C4-2B (cell line): ENCODE data around the gene G2E3.

Experiments used
- CTCF ChIP-seq: fragments of 450-650 bp; conservative IDR thresholded peaks from 2 replicates; pipeline ENCODE4 v1.5.1; 2017; ENCODE audit warnings: mild to moderate bottlenecking
- ZFX ChIP-seq: fragments of 450-650 bp; IDR thresholded peaks from 2 replicates; pipeline ENCODE4 v1.6.1; 2017

GRCh38 chr14:30520536-30520935, 38.4 kb upstream of the G2E3 start:
- TF ChIP-seq ZFX (no peak), CTCF (no peak)
